Ishikawa (cell line): ENCODE results near the gene GDPD4.
A peak's percentile ranks its signal among the peaks of the same experiment; 100 is the strongest.

Source experiments
- CEBPB ChIP-seq: IDR thresholded peaks from 2 replicates; pipeline ENCODE4 v1.6.1; 2012
- CREB1 ChIP-seq: IDR thresholded peaks from 2 replicates; pipeline ENCODE4 v1.6.1; 2012; ENCODE audit warnings: low read depth
- EGR1 ChIP-seq: IDR thresholded peaks from 2 replicates; pipeline ENCODE4 v1.6.1; 2012
- EP300 ChIP-seq: IDR thresholded peaks from 2 replicates; pipeline ENCODE4 v1.6.1; 2012; ENCODE audit warnings: borderline replicate concordance
- FOXM1 ChIP-seq: IDR thresholded peaks from 2 replicates; pipeline ENCODE4 v1.6.1; 2012; ENCODE audit warnings: low read depth, borderline replicate concordance
- MAX ChIP-seq: IDR thresholded peaks from 2 replicates; pipeline ENCODE4 v1.6.1; 2012
- NFIC ChIP-seq: IDR thresholded peaks from 2 replicates; pipeline ENCODE4 v1.6.1; 2012
- RAD21 ChIP-seq: IDR thresholded peaks from 2 replicates; pipeline ENCODE4 v1.6.1; 2012; ENCODE audit warnings: low read depth
- REST ChIP-seq: IDR thresholded peaks from 2 replicates; pipeline ENCODE4 v1.6.1; 2012; ENCODE audit warnings: low read depth, mild to moderate bottlenecking
- TAF1 ChIP-seq: IDR thresholded peaks from 2 replicates; pipeline ENCODE4 v1.6.1; 2012; ENCODE audit warnings: low read depth, mild to moderate bottlenecking
- TCF12 ChIP-seq: IDR thresholded peaks from 2 replicates; pipeline ENCODE4 v1.6.1; 2012; ENCODE audit warnings: low read depth
- TEAD4 ChIP-seq: IDR thresholded peaks from 2 replicates; pipeline ENCODE4 v1.6.1; 2012
- USF1 ChIP-seq: IDR thresholded peaks from 2 replicates; pipeline ENCODE4 v1.6.1; 2012
- YY1 ChIP-seq: IDR thresholded peaks from 2 replicates; pipeline ENCODE4 v1.6.1; 2012; ENCODE audit warnings: low read depth
- ZBTB7A ChIP-seq: IDR thresholded peaks from 2 replicates; pipeline ENCODE4 v1.6.1; 2012; ENCODE audit warnings: low read depth

The GDPD4 gene

GRCh38 chr11:77191823-77192495 lies 109.5 kb downstream of the GDPD4 start:
- TF ChIP-seq YY1 (peak; percentile 83), CREB1 (no peak), EGR1 (peak; percentile 49; the same call in 1 of the 2 replicates), FOXM1 (no peak), ZBTB7A (no peak), MAX (peak; percentile 96), RAD21 (peak; percentile 97), TCF12 (peak; percentile 44; the same call in 1 of the 2 replicates), NFIC (peak; percentile 39; the same call in 1 of the 2 replicates)

- TF ChIP-seq NFIC (no peak), USF1 (no peak), YY1 (no peak), MAX (no peak), EP300 (no peak)
Measured at GRCh38 chr11:77191429-77191822, 110.1 kb downstream of the GDPD4 start.

GRCh38 chr11:77190331-77191075 lies 111.0 kb downstream of the GDPD4 start:
- no peak for TF ChIP-seq MAX
- TF ChIP-seq YY1, result no peak
- no peak for TF ChIP-seq CREB1
- no peak for TF ChIP-seq TAF1
- no peak for TF ChIP-seq NFIC
- no peak for TF ChIP-seq USF1
- TF ChIP-seq EGR1, result no peak
- TF ChIP-seq RAD21, result no peak
- TF ChIP-seq FOXM1, result no peak
- no peak for TF ChIP-seq REST

GRCh38 chr11:77189588-77190210 lies 111.8 kb downstream of the GDPD4 start:
- TF ChIP-seq EGR1 (no peak), ZBTB7A (no peak), EP300 (no peak), FOXM1 (no peak), CEBPB (no peak), REST (no peak), TEAD4 (no peak), NFIC (no peak), USF1 (no peak), TCF12 (no peak)
